ENCODE data around the gene CD200R1L. TPM values are rescaled to one million over a fixed set of nuclear protein-coding genes. Genes with fewer than 3 reads are reported as not detected.
A peak's percentile ranks its signal among the peaks of the same experiment; 100 is the strongest.

The CD200R1L gene
- total RNA-seq, 2 donors from 2014 or later = not detected

DNA sequence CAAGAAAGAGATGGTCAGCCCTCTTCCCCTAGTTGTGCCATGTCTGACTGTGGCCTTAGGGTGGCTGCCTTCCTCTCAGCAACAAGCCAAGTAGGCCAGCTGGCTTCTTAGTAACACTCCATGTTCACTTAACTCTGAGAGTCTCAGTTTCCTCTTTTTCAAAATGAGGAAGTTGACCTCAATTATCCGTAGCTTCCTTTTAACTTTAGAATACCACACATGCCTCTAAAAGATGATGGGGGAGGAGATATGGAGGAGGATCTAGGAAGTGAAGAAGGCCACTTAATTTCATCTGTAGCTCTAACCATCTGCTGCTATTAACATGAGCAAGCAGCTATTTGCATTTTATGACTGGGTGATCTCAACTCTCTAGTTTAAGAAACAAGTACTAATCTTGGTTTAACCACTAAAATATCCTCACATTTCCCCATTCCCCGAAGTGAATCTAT is 32.9 kb downstream of the CD200R1L start:
- no peaks in the 10 kb centered on the region for H3K9me3 ChIP-seq (ENCODE audit: control insufficient read depth, low read length, poor library complexity, severe bottlenecking)
- peak overlapping the region; percentile 64 for H3K4me3 Mint-ChIP-seq
- H3K36me3 Mint-ChIP-seq (ENCODE audit: low read depth) = no peaks in the 10 kb centered on the region
- ATAC-seq = peak; percentile 69
- H3K4me1 Mint-ChIP-seq = peaks cover 18% of the 10 kb centered on the region
- no peak overlapping the region for H3K27ac Mint-ChIP-seq
- DNase-seq = no peak
- no peaks in the 10 kb centered on the region for H3K27me3 Mint-ChIP-seq

DNA sequence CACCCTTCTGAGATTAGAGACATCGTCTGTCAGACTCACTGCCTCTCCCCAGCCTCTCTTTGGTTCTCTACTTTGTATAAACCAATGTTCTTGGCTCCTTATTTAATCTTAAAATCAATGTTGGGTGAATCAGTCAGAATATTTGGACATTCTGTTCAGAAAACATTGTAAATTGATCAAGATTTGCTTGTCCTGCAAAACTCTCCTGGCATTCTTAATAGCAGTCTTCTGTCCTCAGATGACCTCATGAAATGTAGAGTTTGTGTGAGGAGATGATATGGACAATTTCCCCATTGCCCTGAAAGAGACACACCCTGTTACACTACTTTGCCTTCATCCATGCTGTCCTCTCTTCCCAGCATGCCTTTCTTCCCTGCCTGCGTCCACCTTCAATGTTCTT is 33.6 kb downstream of the CD200R1L start:
- H3K27ac Mint-ChIP-seq = peak overlapping the region; percentile 0
- DNase-seq (no peak), ATAC-seq (no peak)
- H3K4me3 Mint-ChIP-seq = no peak overlapping the region
- no peaks in the 10 kb centered on the region for H3K36me3 Mint-ChIP-seq (ENCODE audit: low read depth)
- H3K4me1 Mint-ChIP-seq = peaks cover 22% of the 10 kb centered on the region
- no peaks in the 10 kb centered on the region for H3K27me3 Mint-ChIP-seq
- no peaks in the 10 kb centered on the region for H3K9me3 ChIP-seq (ENCODE audit: control insufficient read depth, low read length, poor library complexity, severe bottlenecking)

DNA sequence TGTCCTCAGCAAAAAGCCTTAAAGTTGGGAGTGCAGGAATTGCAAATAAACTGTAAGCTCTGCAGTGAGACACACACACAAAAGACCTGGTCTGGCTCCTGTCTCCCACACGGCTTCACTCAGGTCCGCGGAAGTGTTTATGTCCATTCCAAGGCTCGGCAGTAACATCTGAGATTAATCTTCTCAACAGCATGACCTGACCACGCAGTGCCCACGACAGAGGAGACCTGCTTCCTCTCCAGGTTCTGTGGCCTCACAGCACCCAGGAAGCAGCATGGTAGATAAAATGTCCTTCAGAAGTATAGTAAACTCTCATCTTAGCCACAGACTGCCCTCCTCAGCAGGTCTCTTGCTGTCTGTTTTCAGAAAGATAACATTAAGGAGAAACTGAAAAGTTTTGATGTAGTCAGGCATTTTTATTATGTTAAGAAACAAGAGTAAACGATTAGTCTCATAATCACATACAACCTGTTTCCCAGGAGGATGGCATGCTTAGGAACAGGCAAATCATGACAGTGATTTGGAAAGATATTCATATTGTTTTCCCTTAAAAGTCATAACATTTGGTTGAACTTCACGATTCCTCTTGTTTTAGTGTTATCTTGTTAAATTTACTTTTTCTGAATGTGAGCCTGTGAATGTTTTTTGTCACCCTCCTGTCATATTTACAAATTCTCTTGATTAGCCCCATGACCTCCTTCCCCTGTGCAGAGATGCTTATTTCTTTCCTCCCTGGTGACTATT is 34.6 kb downstream of the CD200R1L start:
- DNase-seq = no peak
- H3K9me3 ChIP-seq (ENCODE audit: control insufficient read depth, low read length, poor library complexity, severe bottlenecking) = no peaks in the 10 kb centered on the region
- ATAC-seq = no peak
- Mint-ChIP-seq H3K27me3 (no peaks in the 10 kb centered on the region), H3K4me1 (peaks cover 27% of the 10 kb centered on the region), H3K4me3 (no peak overlapping the region), H3K27ac (peak overlapping the region; percentile 0), H3K36me3 (ENCODE audit: low read depth) (no peaks in the 10 kb centered on the region)

DNA sequence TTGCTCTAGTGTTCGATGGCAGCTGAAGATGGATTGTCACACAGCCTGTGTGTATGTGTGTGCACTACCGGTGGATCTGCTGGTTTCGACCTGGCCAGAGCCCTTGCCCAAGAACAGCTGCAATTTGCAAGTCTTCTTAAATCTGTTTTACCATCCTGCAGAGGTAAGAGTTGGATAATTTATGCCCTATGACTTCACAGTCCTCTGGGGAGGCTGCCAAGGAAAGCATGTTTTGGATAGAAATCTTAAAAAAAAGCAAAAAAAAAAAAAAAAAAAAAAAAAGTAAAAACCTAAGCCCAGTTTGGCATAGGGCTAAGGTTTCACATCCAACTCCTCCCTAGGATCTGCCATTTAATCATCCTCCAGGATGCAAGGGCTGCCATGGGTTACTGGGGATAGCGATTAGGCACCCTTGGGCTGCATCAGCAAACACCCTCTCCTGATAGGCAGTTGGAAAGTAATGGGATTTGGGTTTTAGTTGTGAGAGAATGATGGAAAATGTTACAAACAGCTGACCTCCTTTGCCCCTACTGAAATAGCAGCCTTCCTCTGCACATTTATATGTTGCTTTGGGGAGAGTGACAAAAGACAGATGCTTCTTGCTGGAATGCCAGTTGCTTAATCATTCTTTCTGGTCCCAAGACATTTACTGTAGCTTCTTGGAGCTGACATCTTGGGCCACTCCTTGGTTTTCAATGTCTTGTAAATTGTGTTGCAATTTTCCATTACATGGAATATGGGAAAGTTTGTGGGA is 35.4 kb downstream of the CD200R1L start:
- H3K27ac Mint-ChIP-seq = no peak overlapping the region
- DNase-seq (no peak), ATAC-seq (no peak)
- H3K4me1 Mint-ChIP-seq = peaks cover 27% of the 10 kb centered on the region
- H3K36me3 Mint-ChIP-seq (ENCODE audit: low read depth) = no peaks in the 10 kb centered on the region
- H3K9me3 ChIP-seq (ENCODE audit: control insufficient read depth, low read length, poor library complexity, severe bottlenecking) = no peaks in the 10 kb centered on the region
- no peak overlapping the region for H3K4me3 Mint-ChIP-seq
- H3K27me3 Mint-ChIP-seq = no peaks in the 10 kb centered on the region

GRCh38 chr3:112810561-112810960 is 36.1 kb downstream of the CD200R1L start:
- H3K4me1 Mint-ChIP-seq = peaks cover 27% of the 10 kb centered on the region

DNA sequence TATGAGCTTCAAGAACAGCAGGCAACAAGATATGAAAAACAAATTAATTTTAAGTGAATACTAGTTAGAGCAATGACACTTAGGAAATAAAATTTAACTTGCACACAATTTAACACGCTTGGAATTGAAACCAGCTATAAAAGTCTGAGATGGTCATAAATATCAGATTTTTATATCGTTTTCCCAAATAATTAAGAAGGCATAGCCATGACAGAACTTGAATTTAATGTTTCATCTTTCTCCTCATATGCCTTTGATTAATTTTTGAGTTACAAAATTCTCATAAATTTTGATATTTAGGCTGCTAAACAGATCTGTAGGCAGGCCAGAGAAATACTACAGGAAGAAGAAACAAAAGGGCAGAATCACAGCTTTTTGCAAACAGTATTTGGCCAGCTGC is 38.5 kb downstream of the CD200R1L start:
- ATAC-seq (no peak), DNase-seq (no peak)
- no peaks in the 10 kb centered on the region for H3K9me3 ChIP-seq (ENCODE audit: control insufficient read depth, low read length, poor library complexity, severe bottlenecking)
- Mint-ChIP-seq H3K4me3 (no peak overlapping the region), H3K27me3 (no peaks in the 10 kb centered on the region), H3K36me3 (ENCODE audit: low read depth) (no peaks in the 10 kb centered on the region), H3K4me1 (peaks cover 19% of the 10 kb centered on the region), H3K27ac (peak overlapping the region; percentile 75)

More at GRCh38 chr3:112810561-112810960, 36.1 kb downstream of the CD200R1L start:
- H3K27me3 Mint-ChIP-seq = no peaks in the 10 kb centered on the region
- H3K27ac Mint-ChIP-seq = no peak overlapping the region
- H3K36me3 Mint-ChIP-seq (ENCODE audit: low read depth) = no peaks in the 10 kb centered on the region
- H3K4me3 Mint-ChIP-seq = no peak overlapping the region
- DNase-seq (no peak), ATAC-seq (no peak)
- no peaks in the 10 kb centered on the region for H3K9me3 ChIP-seq (ENCODE audit: control insufficient read depth, low read length, poor library complexity, severe bottlenecking)

GRCh38 chr3:112807685-112808084 is 39.0 kb downstream of the CD200R1L start:
- DNase-seq = no peak
- Mint-ChIP-seq H3K27ac (peak overlapping the region; percentile 75), H3K4me3 (no peak overlapping the region), H3K36me3 (ENCODE audit: low read depth) (no peaks in the 10 kb centered on the region), H3K4me1 (peaks cover 22% of the 10 kb centered on the region), H3K27me3 (no peaks in the 10 kb centered on the region)
- peak; percentile 63 for ATAC-seq
- no peaks in the 10 kb centered on the region for H3K9me3 ChIP-seq (ENCODE audit: control insufficient read depth, low read length, poor library complexity, severe bottlenecking)

DNA sequence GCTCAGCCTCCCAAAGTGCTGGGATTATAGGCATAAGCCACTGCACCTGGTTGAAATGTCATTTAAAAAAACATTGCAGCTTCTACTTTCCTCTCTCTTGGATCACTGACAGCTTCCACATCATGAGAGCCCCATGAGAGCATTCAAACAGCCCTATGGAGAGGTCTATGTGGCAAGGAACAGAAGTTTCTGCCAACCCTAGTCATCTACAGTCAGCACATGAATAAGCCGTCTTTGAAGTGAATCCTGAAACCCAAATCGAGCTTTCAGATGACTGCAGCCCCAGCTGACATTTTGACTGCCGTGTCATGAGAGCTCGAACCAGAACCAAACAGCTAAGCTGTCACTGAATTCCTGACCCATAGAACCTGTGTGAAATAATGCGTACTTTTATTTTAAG is 39.8 kb downstream of the CD200R1L start:
- Mint-ChIP-seq H3K27ac (no peak overlapping the region), H3K4me1 (peaks cover 23% of the 10 kb centered on the region), H3K36me3 (ENCODE audit: low read depth) (no peaks in the 10 kb centered on the region), H3K4me3 (no peak overlapping the region), H3K27me3 (no peaks in the 10 kb centered on the region)
- no peak for DNase-seq
- no peaks in the 10 kb centered on the region for H3K9me3 ChIP-seq (ENCODE audit: control insufficient read depth, low read length, poor library complexity, severe bottlenecking)
- no peak for ATAC-seq

GRCh38 chr3:112805126-112805525 is 41.5 kb downstream of the CD200R1L start:
- ATAC-seq (no peak), DNase-seq (no peak)
- H3K27ac Mint-ChIP-seq = no peak overlapping the region
- no peaks in the 10 kb centered on the region for H3K27me3 Mint-ChIP-seq
- no peaks in the 10 kb centered on the region for H3K36me3 Mint-ChIP-seq (ENCODE audit: low read depth)
- no peaks in the 10 kb centered on the region for H3K9me3 ChIP-seq (ENCODE audit: control insufficient read depth, low read length, poor library complexity, severe bottlenecking)
- H3K4me3 Mint-ChIP-seq = no peak overlapping the region
- peaks cover 23% of the 10 kb centered on the region for H3K4me1 Mint-ChIP-seq

DNA sequence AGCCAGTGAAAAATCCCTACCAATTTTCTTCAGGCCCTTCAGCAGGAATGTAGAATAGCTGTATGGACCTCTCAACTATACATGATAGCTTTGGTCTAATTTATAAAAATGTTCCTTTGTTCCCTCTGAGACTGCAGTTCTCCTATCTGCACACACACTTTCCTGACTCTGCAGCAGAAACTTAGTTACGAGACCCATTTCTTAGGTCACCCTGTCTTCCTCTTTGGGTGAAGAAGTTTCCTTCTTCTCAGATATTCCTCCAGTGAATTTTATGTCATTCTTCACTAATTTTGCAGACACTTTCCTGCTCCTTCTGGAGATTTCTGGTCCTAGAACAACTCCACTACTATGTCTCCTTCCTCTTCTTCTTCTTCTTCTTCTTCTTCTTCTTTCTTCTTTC is 42.6 kb downstream of the CD200R1L start:
- H3K9me3 ChIP-seq (ENCODE audit: control insufficient read depth, low read length, poor library complexity, severe bottlenecking) = no peaks in the 10 kb centered on the region
- no peak overlapping the region for H3K27ac Mint-ChIP-seq
- ATAC-seq (no peak), DNase-seq (no peak)
- H3K27me3 Mint-ChIP-seq = no peaks in the 10 kb centered on the region
- no peak overlapping the region for H3K4me3 Mint-ChIP-seq
- H3K4me1 Mint-ChIP-seq = peaks cover 23% of the 10 kb centered on the region
- no peaks in the 10 kb centered on the region for H3K36me3 Mint-ChIP-seq (ENCODE audit: low read depth)

GRCh38 chr3:112803467-112803866 is 43.2 kb downstream of the CD200R1L start:
- ATAC-seq (no peak), DNase-seq (no peak)
- H3K36me3 Mint-ChIP-seq (ENCODE audit: low read depth) = no peaks in the 10 kb centered on the region
- no peaks in the 10 kb centered on the region for H3K27me3 Mint-ChIP-seq
- H3K4me3 Mint-ChIP-seq = no peak overlapping the region
- peaks cover 22% of the 10 kb centered on the region for H3K4me1 Mint-ChIP-seq
- H3K27ac Mint-ChIP-seq = no peak overlapping the region
- no peaks in the 10 kb centered on the region for H3K9me3 ChIP-seq (ENCODE audit: control insufficient read depth, low read length, poor library complexity, severe bottlenecking)

- Mint-ChIP-seq H3K4me1 (peaks cover 14% of the 10 kb centered on the region), H3K36me3 (ENCODE audit: low read depth) (no peaks in the 10 kb centered on the region), H3K27me3 (no peaks in the 10 kb centered on the region), H3K4me3 (no peak overlapping the region), H3K27ac (peak overlapping the region; percentile 2)
- no peak for DNase-seq
- H3K9me3 ChIP-seq (ENCODE audit: control insufficient read depth, low read length, poor library complexity, severe bottlenecking) = no peaks in the 10 kb centered on the region
- ATAC-seq = no peak
Observed at GRCh38 chr3:112802338-112802737, 44.3 kb downstream of the CD200R1L start.

- Mint-ChIP-seq H3K27ac (no peak overlapping the region), H3K4me1 (peaks cover 19% of the 10 kb centered on the region), H3K27me3 (no peaks in the 10 kb centered on the region), H3K4me3 (no peak overlapping the region), H3K36me3 (ENCODE audit: low read depth) (no peaks in the 10 kb centered on the region)
- DNase-seq (no peak), ATAC-seq (no peak)
- no peaks in the 10 kb centered on the region for H3K9me3 ChIP-seq (ENCODE audit: control insufficient read depth, low read length, poor library complexity, severe bottlenecking)
Observed at GRCh38 chr3:112799946-112800345, 46.7 kb downstream of the CD200R1L start.
